Activated gamma-delta T cell (primary cell): ENCODE measurements around the gene C12orf54.
"Not testable (repeated sequence)": the region's sequence is repeated elsewhere in the genome, so short reads cannot be mapped to it uniquely, and the experiment has no call there.

Experiments used
- DNase-seq: peaks from one replicate; lab custom pipeline; 2025; lab: John Stamatoyannopoulos, UW

C12orf54 gene

GRCh38 chr12:48508987-48509386 is 26.7 kb downstream of the C12orf54 start:
- no peak for DNase-seq

- DNase-seq: no peak
Measured at GRCh38 chr12:48510111-48510510, 27.8 kb downstream of the C12orf54 start.

- no peak for DNase-seq
Measured at GRCh38 chr12:48512855-48513254, 30.6 kb downstream of the C12orf54 start.

- no peak for DNase-seq
Measured at GRCh38 chr12:48514728-48515127, 32.4 kb downstream of the C12orf54 start.

GRCh38 chr12:48520381-48520780 is 38.1 kb downstream of the C12orf54 start:
- DNase-seq: not testable (repeated sequence)

GRCh38 chr12:48525332-48525731 is 43.0 kb downstream of the C12orf54 start, which contains the start of gene OR8S1:
OR8S1 (plus strand) TSS chr12:48525632; CDS start chr12:48525632, 0 bp downstream.
- DNase-seq: no peak

- no peak for DNase-seq
Measured at GRCh38 chr12:48527891-48528670, 45.8 kb downstream of the C12orf54 start.

GRCh38 chr12:48532601-48533000 is 50.3 kb downstream of the C12orf54 start:
- DNase-seq: no peak

GRCh38 chr12:48536602-48537001 is 54.3 kb downstream of the C12orf54 start:
- no peak for DNase-seq

- no peak for DNase-seq
Measured at GRCh38 chr12:48542300-48542928, 60.1 kb downstream of the C12orf54 start.

GRCh38 chr12:48545833-48546469 is 63.7 kb downstream of the C12orf54 start:
- no peak for DNase-seq
